HL-60 (cell line): ENCODE measurements around the gene OAS2.

ENCODE experiments used
- DNase-seq, 2 experiments: peaks; one replicate each; pipeline ENCODE4 v3.0.0-alpha.2; 2010 to 2020; ENCODE audit warnings: low read depth in 1 of 2, low spot score in 1 of 2
- H3K27ac ChIP-seq: fragments of 250-450 bp; sonication (Bioruptor Pico); replicated peaks from 2 replicates; pipeline ENCODE4 v1.5.1; 2020; ENCODE audit warnings: mild to moderate bottlenecking, moderate library complexity
- H3K27me3 ChIP-seq: fragments of 250-450 bp; sonication (Bioruptor Pico); 2 replicates; pipeline ENCODE4 v1.5.1; 2021; ENCODE audit warnings: mild to moderate bottlenecking, moderate library complexity; ENCODE audit not compliant: insufficient read depth, poor library complexity, severe bottlenecking
- H3K4me3 ChIP-seq: replicated peaks from 2 replicates; pipeline ENCODE4 v1.5.1; 2011; ENCODE audit warnings: mild to moderate bottlenecking, control low read depth, low read length; ENCODE audit not compliant: insufficient read depth
- CTCF ChIP-seq: IDR thresholded peaks from one replicate; pipeline ENCODE4 v1.5.1; 2011; ENCODE audit warnings: low read length, control low read depth, inconsistent platforms; ENCODE audit not compliant: insufficient read depth
- GABPA ChIP-seq: IDR thresholded peaks from 2 replicates; pipeline ENCODE4 v1.6.1; 2012; ENCODE audit warnings: low read depth
- POLR2AphosphoS5 ChIP-seq: IDR thresholded peaks from 2 replicates; pipeline ENCODE4 v1.6.1; 2012; ENCODE audit warnings: low read depth
- REST ChIP-seq: IDR thresholded peaks from 2 replicates; pipeline ENCODE4 v1.6.1; 2012; ENCODE audit warnings: low read depth; ENCODE audit not compliant: insufficient replicate concordance
- SPI1 ChIP-seq: IDR thresholded peaks from 2 replicates; pipeline ENCODE4 v1.6.1; 2012; ENCODE audit warnings: low read depth, mild to moderate bottlenecking, borderline replicate concordance

Gene OAS2

GRCh38 chr12:112930350-112930749 lies 48.0 kb upstream of the OAS2 start:
- Histone ChIP-seq H3K27ac (no peak overlapping the region), H3K4me3 (no peak overlapping the region), H3K27me3 (peaks cover 1% of the 10 kb centered on the region)
- TF ChIP-seq GABPA = no peak
- TF ChIP-seq REST = no peak
- no peak for TF ChIP-seq POLR2AphosphoS5
- TF ChIP-seq CTCF = no peak
- TF ChIP-seq SPI1 = no peak
- no peak for DNase-seq

GRCh38 chr12:112932485-112933128 lies 45.7 kb upstream of the OAS2 start:
- no peak for DNase-seq
- Histone ChIP-seq H3K27ac (no peak overlapping the region), H3K4me3 (no peak overlapping the region), H3K27me3 (no peaks in the 10 kb centered on the region)
- no peak for TF ChIP-seq SPI1

GRCh38 chr12:112933129-112933505 lies 45.2 kb upstream of the OAS2 start:
- H3K27ac ChIP-seq = no peak overlapping the region
- no peak for TF ChIP-seq POLR2AphosphoS5
- TF ChIP-seq GABPA = no peak
- no peak for TF ChIP-seq SPI1
- TF ChIP-seq CTCF = no peak
- no peak for TF ChIP-seq REST
- no peak for DNase-seq
- H3K27me3 ChIP-seq = no peaks in the 10 kb centered on the region
- H3K4me3 ChIP-seq = no peak overlapping the region

GRCh38 chr12:112936264-112936663 lies 42.1 kb upstream of the OAS2 start:
- Histone ChIP-seq H3K27ac (no peak overlapping the region), H3K27me3 (no peaks in the 10 kb centered on the region), H3K4me3 (no peak overlapping the region)
- no peak for TF ChIP-seq CTCF
- no peak for TF ChIP-seq GABPA
- no peak for TF ChIP-seq REST
- no peak for TF ChIP-seq POLR2AphosphoS5
- no peak for TF ChIP-seq SPI1
- DNase-seq = no peak
